ENCODE measurements around the gene PTPN3.

DNA sequence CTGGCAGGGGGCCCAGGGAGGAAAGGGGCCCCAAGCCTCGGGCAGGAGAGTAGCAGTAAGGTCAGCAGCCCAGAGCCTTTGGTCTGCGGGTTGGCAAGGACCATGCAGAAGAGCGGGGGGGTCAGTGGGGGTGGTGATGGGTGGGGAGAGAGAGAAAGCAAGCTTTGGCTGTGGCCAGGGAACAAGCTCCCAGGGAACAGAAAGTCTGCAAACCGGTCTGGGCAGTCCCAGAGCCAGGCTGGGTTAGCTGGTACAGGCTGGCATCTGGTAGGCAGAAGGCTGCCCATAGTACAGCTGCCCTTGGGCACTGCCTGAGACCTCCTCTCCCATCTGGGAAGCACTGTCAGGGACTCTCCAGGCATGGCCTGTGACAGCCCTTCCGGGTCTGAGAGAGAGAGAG is 166.8 kb downstream of the PTPN3 start:
- TF ChIP-seq CTCF (IDR thresholded peaks at IDR 0.05) (no peak), POLR2AphosphoS5 (IDR thresholded peaks at IDR 0.05; ENCODE audit: low read depth, low read length) (no peak), FOXJ3 (CRISPR knock-in tag; IDR thresholded peaks at IDR 0.05) (no peak), JUND (IDR thresholded peaks at IDR 0.05) (no peak)
